Frontal cortex (tissue), 4 donors: Measurements from ENCODE around the gene PIH1D2. TPM values are rescaled to one million over a fixed set of nuclear protein-coding genes. Genes with fewer than 3 reads are reported as not detected.
"Not testable (repeated sequence)": the region's sequence is repeated elsewhere in the genome, so short reads cannot be mapped to it uniquely, and the experiment has no call there.

ENCODE experiments used
- DNase-seq, 2 donors: peaks; one replicate each; pipeline ENCODE4 v3.0.0; 2012; ENCODE audit warnings: low spot score in 2 of 2
- FAIRE-seq: peaks from 2 replicates; lab custom pipeline; 2012; peaks lifted over from hg19 to GRCh38; lab: Jason Lieb, UNC
- total RNA-seq: library from RNA; depleted of rRNA; stranded (reverse); fragments of >200 nt; gene quantifications from one replicate; pipeline ENCODE4 v1.2.3, GENCODE V29; 2014
- donor health status: control.
- donor health status: control.
- donor health status: control.

The PIH1D2 gene
- total RNA-seq, 1 donor from 2014 or later = 2.9 TPM

DNA sequence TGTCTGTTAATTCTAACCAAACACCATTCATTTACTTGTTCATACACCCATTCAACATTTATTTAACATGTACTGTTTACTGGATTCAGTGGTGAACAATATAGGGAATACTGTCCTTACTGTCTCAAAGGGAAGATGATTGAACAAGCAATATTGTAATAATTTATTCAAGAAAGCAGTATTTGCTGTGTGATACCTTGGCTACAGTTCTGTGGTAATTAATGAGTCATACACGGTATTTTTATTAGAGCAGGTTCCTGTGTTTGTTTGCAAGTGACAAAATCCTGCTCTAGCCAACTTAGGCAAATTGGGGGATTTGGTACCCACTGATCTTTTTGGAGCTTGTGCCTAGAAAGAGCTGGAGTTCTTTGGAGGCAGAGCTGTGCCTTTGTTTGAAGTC is 15.7 kb downstream of the PIH1D2 start:
- DNase-seq (no peak), FAIRE-seq (no peak)

DNA sequence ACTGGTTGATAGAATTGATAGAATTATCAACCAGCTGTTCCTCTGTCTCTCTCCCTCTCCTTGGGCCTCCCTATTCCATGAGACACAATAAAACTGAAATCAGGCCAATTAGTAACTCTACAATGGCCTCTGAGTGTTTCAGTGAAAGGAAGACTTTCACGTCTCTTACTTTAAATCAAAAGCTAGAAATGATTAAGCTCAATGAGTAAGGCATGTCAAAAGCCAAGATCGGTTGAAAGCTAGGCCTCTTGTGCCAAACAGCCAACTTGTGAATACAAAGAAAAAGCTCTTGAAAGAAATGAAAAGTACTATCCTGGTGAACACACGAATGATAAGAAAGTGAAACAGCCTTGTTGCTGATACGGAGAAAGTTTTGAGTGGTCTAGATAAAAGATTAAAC is 16.6 kb downstream of the PIH1D2 start:
- no peak for DNase-seq
- FAIRE-seq = no peak

DNA sequence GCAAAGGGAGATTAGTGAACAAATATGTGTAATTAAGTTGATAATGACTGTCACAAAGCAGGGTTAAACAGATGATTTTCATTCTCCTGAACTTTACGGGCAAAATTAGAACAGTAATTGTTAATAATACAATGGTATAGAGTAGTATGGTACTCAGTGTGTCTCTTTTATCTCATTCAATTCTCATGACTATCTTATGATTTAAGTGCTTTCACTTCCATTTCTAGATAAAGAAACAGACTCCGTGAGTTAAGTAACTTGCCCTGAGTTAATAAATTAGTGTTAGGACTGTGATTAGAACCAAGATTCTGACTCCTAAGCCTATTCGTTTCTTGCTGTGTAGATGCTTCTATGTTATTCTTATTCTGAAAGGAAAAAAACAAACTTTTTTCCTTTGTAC is 22.0 kb downstream of the PIH1D2 start:
- FAIRE-seq = no peak
- DNase-seq = no peak

DNA sequence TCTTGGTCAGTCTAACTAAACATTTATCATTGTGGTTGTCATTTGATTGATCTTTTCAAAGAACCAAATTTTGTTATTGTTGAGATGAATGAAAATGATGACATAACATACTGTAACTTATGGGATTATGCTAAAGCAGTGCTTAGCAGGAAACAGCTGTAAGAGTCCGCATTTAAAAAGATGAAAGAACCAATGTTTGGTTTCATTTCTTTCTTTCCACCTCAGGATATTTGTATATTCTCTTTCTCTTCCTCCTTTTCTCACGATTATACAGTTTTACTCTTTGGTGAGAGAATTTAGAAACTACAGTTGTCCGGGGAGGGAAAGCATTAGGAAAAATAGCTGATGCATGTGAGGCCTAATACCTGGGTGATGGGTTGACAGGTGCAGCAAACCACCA is 23.1 kb downstream of the PIH1D2 start:
- FAIRE-seq = no peak
- DNase-seq = no peak

DNA sequence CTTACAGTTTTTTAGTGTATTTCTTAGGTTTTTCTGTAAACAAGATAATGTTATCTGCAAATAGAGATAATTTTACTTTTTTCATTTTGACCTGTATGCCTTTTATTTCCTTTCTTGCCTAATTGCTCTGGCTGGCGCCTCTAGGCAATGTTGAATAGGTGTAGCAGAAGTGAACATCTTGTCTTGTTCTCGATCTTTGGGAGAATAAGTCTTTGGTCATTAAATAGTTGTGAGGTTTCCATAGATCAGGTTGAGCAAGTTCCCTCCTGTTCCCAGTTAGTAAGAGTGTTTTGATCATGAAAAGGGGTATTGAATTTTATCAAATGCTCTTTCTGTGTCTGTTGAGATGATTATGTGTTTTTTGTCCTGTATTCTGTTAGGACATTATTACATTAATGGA is 24.0 kb downstream of the PIH1D2 start:
- FAIRE-seq (no peak), DNase-seq (no peak)

DNA sequence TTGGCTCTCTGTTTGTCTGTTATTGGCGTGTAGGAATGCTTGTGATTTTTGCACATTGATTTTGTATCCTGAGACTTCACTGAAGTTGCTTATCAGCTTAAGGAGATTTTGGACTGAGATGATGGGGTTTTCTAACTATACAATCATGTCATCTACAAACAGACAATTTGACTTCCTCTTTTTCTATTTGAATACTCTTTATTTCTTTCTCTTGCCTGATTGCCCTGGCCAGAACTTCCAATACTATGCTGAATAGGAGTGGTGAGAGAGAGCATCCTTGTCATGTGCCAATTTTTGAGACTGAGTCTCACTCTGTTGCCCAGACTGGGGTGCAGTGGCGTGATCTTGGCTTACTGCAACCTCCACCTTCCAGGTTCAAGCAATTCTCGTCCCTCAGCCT is 25.6 kb downstream of the PIH1D2 start:
- not testable (repeated sequence) for FAIRE-seq, DNase-seq

DNA sequence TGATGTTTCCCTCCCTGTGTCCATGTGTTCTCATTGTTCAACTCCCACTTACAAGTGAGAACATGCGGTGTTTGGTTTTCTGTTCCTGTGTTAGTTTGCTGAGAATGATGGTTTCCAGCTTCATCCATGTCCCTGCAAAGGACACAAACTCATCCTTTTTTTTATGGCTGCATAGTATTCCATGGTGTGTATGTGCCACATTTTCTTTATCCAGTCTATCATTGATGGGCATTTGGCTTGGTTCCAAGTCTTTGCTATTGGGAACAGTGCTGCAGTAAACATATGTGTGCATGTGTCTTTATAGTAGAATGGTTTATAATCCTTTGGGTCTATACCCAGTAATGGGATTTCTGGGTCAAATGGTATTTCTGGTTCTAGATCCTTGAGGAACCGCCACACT is 27.2 kb downstream of the PIH1D2 start:
- FAIRE-seq = not testable (repeated sequence)

DNA sequence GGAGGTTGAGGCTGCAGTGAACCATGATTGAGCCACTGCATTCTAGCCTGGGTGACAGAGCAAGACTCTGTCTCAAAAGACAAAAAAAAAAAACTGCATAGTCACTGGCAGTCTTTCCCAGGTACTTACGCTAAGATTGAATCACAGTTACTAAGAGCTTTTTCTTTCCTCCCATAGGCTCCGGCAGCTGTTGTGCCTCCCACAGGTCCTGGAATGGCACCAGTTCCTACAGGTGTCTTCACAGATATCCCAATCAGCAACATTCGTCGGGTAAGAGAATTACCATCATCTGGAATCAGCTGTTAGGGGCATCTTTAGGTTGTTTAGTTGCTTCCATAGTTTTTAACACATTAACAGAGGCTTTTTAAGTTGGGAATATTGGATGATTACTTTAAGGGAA is 28.9 kb downstream of the PIH1D2 start:
- no peak for FAIRE-seq
- no peak for DNase-seq

More for the DNA sequence above, 27.2 kb downstream of the PIH1D2 start:
- not testable (repeated sequence) for DNase-seq

DNA sequence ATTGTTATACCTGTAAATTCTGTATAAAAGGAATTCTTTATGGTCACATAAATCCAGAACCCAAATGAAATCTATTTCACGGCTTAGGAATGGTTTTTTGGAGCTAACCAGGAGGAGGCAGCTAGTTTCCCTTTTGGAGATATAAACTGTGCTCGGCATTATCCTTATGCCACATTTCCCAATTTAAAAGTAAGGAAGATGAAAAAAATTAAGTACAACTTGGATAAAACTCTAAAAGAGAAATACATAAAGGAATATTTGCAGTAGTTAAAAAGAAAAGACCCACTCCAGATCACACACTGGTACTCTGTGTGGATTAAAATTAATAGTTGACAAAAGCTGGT is 30.9 kb downstream of the PIH1D2 start:
- FAIRE-seq (no peak), DNase-seq (no peak)

DNA sequence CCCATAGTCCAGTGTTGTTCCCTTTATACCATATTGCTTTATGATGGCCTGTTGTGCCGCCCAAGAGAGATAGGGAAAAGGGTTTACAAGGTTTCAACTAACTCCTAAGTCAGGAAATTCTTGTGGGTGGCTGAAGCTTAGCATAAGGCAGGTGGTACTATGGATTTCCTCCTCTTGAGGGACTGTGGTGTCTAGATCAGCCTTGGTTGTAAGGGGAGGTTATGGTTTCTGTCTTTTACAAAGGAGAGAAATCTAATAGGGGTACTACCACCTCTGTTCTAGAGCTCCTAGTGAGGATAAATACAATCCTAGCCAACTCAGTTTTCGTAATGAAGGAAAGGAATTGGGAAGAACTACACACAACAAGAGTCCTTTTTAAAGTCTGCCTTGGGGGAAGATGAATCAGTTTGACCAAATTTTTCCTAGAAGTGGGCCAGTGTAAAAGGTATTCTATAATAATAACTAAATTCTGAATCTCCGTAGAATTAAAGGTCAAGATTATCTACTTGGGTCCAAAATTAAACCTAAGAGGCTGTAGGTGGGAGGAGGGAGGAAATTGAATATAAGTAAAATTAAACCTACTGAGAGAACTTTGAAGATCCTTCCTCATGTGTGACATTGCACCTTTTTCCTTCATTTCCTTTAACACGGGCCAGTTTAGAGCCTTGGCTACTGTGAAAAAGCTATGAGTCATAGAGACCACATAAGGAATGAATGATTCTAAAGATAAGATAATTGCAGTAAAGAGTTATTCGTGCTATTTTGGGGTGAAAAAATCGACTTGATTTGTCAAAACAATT is 31.5 kb downstream of the PIH1D2 start:
- FAIRE-seq (no peak), DNase-seq (no peak)

DNA sequence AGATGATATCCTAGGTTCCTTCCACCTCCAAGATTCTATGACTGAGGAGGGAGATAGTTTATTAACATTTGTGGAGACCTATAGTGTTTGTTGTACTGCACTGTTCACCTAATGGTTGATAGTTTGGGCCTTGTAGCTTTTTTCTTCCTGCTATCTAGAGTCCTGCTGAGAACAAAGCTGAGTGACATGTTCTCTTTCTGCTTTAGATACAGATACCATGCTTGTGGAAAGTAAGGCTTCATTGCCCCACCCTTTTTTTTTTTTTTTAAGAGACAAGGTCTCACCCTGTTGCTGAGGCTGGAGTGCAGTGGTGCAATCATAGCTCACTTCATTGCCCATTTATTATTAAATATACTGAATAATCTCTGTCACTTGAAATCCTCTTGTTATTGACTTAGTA is 36.3 kb downstream of the PIH1D2 start:
- DNase-seq (no peak), FAIRE-seq (no peak)

DNA sequence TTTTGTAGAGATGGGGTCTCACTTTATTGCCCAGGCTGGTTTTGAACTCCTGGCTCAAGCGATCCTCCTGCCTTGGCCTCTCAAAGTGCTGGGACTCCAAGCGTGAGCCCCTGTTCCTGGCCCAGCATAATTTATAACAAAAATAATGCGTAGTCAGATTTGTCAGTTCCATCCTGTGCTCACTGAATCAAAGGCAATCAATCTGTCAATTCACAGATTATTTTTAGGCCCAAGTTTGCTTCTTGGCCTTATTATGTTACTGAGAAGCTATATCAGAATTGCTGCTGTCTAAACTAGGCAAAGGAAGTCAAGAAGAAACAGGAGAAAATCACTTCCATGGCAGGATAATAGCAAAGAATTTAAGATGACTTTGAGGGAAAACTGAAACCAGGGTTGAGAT is 39.9 kb downstream of the PIH1D2 start:
- no peak for FAIRE-seq
- DNase-seq = no peak

DNA sequence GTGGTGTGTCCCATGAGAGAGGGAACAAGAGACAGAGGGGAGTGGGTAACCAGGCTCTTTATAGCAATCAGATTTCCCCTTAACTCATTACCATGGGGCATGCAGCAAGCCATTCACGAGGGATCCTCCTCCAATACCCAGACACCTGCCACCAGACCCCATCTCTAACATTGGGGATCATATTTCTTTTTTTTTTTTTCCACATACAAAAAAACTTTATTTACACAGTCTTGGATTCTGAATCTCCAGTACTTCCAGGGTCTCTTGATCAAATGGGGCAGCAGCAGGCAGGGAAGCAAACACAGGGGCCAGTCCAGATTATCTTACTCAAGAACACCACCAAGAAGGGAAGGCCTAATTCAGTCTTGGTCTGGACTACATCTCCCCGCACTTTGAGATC is 44.4 kb downstream of the PIH1D2 start:
- FAIRE-seq (no peak), DNase-seq (no peak)

DNA sequence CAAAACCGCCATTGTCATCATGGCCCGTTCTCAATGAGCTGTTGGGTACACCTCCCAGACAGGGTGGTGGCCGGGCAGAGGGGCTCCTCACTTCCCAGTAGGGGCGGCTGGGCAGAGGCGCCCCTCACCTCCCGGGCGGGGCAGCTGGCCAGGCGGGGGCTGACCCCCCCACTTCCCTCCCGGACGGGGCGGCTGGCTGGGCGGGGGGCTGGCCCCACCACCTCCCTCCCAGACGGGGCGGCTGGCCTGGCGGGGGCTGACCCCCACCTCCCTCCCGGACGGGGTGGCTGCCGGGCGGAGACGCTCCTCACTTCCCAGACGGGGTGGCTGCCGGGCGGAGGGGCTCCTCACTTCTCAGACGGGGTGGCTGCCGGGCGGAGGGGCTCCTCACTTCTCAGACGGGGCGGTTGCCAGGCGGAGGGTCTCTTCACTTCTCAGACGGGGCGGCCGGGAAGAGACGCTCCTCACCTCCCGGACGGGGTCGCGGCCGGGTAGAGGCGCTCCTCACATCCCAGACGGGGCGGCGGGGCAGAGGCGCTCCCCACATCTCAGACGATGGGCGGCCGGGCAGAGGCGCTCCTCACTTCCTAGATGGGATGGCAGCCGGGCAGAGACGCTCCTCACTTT is 46.9 kb downstream of the PIH1D2 start:
- not testable (repeated sequence) for DNase-seq, FAIRE-seq

DNA sequence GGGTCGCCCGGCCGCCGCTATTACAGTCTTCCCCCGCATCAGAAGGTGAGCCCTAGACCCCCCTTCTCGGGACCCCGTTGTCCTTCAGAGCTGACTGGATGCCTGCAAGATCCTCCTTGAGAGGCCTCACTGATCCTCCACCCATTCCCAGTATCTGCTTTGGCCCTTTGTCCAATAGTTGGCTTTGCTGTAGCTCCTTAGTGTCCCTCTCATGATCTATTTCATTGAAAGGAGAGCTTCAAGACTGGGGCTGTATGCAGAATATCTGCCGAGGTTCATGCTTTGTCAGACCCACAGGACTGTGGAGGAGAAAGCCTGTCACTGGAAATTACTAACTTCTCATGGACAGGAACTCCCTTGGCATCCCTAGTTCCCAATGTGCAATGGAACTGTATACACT is 48.1 kb downstream of the PIH1D2 start:
- DNase-seq = peak; percentile 20 to 33

DNA sequence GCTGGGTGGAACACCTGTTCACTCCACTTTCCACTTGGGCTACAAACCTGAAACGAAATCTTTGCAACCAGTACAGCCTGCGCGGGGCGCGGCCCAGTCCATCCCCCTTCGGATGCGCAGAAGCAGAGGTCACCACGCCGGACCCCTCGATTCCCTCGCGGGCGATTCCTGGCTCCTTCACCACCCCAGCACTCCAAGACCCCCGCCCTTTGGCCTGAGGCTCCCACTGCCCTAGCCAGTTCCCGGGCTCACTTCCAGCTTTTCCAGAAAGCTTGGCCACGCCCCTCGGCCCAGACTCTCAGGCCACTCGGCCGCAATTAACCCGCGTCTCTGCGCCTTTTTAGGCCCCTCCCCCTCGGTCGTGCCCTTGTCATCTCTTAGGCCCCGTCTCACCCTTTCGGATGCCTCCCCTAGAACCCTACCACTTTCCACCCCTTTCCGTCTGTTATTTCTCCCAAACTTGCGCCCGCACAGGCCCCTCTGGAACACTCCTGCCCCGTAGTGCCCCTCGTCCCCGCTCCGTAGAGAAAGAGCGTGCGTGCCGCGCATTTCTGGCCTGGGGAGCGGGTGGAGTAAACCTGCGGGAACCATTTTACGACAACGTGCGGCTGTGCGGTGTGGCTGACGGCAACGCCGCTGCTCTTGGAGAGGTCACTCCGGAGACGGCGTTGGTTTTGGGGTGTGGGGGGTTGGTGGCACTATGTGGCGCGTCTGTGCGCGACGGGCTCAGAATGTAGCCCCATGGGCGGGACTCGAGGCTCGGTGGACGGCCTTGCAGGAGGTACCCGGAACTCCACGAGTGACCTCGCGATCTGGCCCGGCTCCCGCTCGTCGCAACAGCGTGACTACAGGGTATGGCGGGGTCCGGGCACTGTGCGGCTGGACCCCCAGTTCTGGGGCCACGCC is 48.8 kb downstream of the PIH1D2 start, which contains the start of gene DLAT:
Gene DLAT, plus strand, starts transcription at position 636 of the 906 bp plus-strand sequence. Its CDS starts 65 bp downstream, at position 701.
- FAIRE-seq (no peak), DNase-seq (peak; percentile 70 to 76)

More for the DNA sequence above, 48.1 kb downstream of the PIH1D2 start:
- FAIRE-seq = no peak

DNA sequence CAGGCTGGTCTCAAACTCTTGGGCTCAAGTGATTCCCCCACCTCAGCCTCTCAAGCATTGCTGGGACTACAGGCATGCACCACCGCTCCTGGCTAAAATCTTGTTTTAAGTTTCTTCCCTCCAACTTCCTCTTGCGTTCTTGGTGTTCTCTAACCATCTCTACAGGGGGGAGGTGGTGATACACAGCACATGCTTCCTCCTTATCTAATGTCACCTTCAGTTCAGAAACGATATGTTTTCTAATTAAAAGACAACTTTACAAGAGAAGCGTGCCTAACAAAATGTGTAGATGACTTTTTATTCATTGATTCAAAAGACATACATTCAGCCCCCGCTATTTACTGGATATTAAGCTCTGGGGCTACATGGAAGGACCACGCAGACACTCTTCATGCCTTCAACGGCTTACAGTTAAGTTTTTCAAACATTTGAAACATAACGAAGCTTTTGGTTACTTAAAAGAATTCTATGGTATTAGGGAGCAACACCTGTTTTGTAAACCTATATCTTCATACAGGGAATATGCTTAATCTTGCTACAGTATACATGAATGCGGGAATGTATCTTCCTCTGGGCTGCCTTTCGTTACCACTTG is 49.5 kb downstream of the PIH1D2 start:
- DNase-seq = no peak
- FAIRE-seq = no peak

DNA sequence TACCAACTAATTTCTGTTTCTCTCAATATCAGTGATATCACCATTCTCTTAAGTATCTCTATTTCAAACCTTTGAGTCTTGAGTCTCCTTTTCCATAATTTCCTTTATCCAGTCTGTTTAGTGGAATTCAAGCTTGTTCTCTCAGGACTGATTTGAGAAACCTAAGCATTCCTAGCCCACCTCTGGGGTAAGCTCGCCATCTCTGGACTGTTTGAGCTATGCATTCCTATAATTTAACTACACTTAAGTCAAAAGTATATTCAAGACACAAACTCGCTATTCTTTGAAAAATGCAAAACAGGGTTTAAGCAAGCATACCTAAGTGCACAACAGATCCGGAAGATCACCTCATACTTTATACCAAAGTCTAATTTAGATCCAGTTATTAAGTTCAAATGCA is 50.7 kb downstream of the PIH1D2 start:
- no peak for FAIRE-seq
- DNase-seq = no peak

DNA sequence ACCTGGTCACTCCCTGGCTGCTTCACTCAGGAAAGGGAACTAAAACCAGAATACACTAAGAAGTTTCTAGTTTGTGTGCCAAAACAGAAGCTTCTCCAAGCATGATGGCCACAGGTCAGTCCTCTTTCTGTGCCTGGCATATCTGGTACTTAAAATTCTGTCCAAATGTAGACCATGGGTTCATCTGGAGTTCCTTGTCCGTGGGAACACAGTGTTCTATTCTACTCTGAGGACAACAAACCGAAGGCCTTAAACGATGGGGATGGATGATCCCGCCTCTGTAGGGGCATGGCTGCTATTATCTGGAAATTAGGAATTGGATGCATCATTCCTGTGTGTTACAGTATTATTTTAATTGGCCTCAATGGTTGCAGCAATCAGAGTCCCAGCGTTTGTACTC is 54.8 kb downstream of the PIH1D2 start:
- FAIRE-seq (no peak), DNase-seq (no peak)
